Breast epithelium (tissue), 3 donors: Measurements from ENCODE around the gene SYT6.

ENCODE experiments used
- CTCF ChIP-seq, 3 donors: fragments of 450-650 bp; IDR thresholded peaks; one replicate each; pipeline ENCODE4 v1.5.1; 2016 to 2017; ENCODE audit warnings: antibody characterized with exemption in 3 of 3, mild to moderate bottlenecking in 3 of 3, moderate library complexity in 3 of 3
- POLR2AphosphoS5 ChIP-seq, 3 donors: sonication (generic); formaldehyde crosslinking; IDR thresholded peaks; one replicate each; pipeline ENCODE4 v1.6.1; 2017; ENCODE audit warnings: antibody characterized with exemption in 3 of 3

- no peak for TF ChIP-seq CTCF (IDR thresholded peaks at IDR 0.05)
- TF ChIP-seq POLR2AphosphoS5 (IDR thresholded peaks at IDR 0.05) = no peak
Measured at GRCh38 chr1:114137497-114137896, 16.2 kb downstream of the SYT6 start.
